Measurements from ENCODE around the gene SPIB.

Gene SPIB

GRCh38 chr19:50477751-50478515 is 59.2 kb downstream of the SPIB start:
- ATAC-seq = no peak
- TF ChIP-seq ARNTL (CRISPR knock-in tag; IDR thresholded peaks at IDR 0.05; ENCODE audit: borderline replicate concordance, low read depth) = no peak
- TF ChIP-seq CSDC2 (CRISPR knock-in tag; IDR thresholded peaks at IDR 0.05) = no peak
- no peak for TF ChIP-seq TOX (CRISPR knock-in tag; IDR thresholded peaks at IDR 0.05; ENCODE audit: borderline replicate concordance)
- TF ChIP-seq POU6F1 (CRISPR knock-in tag; IDR thresholded peaks at IDR 0.05; ENCODE audit: borderline replicate concordance, low read depth) = no peak
- no peak for TF ChIP-seq SNAI2 (CRISPR knock-in tag; IDR thresholded peaks at IDR 0.05)
- TF ChIP-seq OSR1 (CRISPR knock-in tag; IDR thresholded peaks at IDR 0.05) = no peak
- TF ChIP-seq BACH2 (CRISPR knock-in tag; IDR thresholded peaks at IDR 0.05; ENCODE audit: borderline replicate concordance) = no peak
- no peak for TF ChIP-seq ZNF8 (CRISPR knock-in tag; IDR thresholded peaks at IDR 0.05)
- no peak for TF ChIP-seq PPARA (CRISPR knock-in tag; IDR thresholded peaks at IDR 0.05; ENCODE audit: borderline replicate concordance)
- TF ChIP-seq, protein P1, sequence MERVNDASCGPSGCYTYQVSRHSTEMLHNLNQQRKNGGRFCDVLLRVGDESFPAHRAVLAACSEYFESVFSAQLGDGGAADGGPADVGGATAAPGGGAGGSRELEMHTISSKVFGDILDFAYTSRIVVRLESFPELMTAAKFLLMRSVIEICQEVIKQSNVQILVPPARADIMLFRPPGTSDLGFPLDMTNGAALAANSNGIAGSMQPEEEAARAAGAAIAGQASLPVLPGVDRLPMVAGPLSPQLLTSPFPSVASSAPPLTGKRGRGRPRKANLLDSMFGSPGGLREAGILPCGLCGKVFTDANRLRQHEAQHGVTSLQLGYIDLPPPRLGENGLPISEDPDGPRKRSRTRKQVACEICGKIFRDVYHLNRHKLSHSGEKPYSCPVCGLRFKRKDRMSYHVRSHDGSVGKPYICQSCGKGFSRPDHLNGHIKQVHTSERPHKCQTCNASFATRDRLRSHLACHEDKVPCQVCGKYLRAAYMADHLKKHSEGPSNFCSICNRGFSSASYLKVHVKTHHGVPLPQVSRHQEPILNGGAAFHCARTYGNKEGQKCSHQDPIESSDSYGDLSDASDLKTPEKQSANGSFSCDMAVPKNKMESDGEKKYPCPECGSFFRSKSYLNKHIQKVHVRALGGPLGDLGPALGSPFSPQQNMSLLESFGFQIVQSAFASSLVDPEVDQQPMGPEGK (CRISPR knock-in tag; IDR thresholded peaks at IDR 0.05; ENCODE audit: borderline replicate concordance) = no peak
- TF ChIP-seq, protein P2, sequence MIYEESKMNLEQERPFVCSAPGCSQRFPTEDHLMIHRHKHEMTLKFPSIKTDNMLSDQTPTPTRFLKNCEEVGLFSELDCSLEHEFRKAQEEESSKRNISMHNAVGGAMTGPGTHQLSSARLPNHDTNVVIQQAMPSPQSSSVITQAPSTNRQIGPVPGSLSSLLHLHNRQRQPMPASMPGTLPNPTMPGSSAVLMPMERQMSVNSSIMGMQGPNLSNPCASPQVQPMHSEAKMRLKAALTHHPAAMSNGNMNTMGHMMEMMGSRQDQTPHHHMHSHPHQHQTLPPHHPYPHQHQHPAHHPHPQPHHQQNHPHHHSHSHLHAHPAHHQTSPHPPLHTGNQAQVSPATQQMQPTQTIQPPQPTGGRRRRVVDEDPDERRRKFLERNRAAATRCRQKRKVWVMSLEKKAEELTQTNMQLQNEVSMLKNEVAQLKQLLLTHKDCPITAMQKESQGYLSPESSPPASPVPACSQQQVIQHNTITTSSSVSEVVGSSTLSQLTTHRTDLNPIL (CRISPR knock-in tag; IDR thresholded peaks at IDR 0.05; ENCODE audit: low read depth) = no peak
- no peak for TF ChIP-seq ISL1 (CRISPR knock-in tag; IDR thresholded peaks at IDR 0.05)
- no peak for TF ChIP-seq ZNF565 (CRISPR knock-in tag; conservative IDR thresholded peaks at IDR 0.05; ENCODE audit: low read depth)
- no peak for TF ChIP-seq GLIS3 (CRISPR knock-in tag; IDR thresholded peaks at IDR 0.05)
- no peak for TF ChIP-seq ZFP30 (CRISPR knock-in tag; IDR thresholded peaks at IDR 0.05)
- no peak for TF ChIP-seq CSRNP3 (CRISPR knock-in tag; IDR thresholded peaks at IDR 0.05)
- TF ChIP-seq TSHZ2 (CRISPR knock-in tag; IDR thresholded peaks at IDR 0.05) = no peak
- no peak for TF ChIP-seq ZNF70 (CRISPR knock-in tag; IDR thresholded peaks at IDR 0.05)
- TF ChIP-seq RARB (CRISPR knock-in tag; IDR thresholded peaks at IDR 0.05) = no peak

GRCh38 chr19:50478901-50479715 is 60.4 kb downstream of the SPIB start:
- TF ChIP-seq TSHZ2 (CRISPR knock-in tag; IDR thresholded peaks at IDR 0.05) (no peak), ARNTL (CRISPR knock-in tag; IDR thresholded peaks at IDR 0.05; ENCODE audit: borderline replicate concordance, low read depth) (no peak), ZC3H10 (CRISPR knock-in tag; IDR thresholded peaks at IDR 0.05) (no peak), RARB (CRISPR knock-in tag; IDR thresholded peaks at IDR 0.05) (no peak)
- ATAC-seq = no peak
